Measurements from ENCODE around the gene FOXO3.

Gene FOXO3

DNA sequence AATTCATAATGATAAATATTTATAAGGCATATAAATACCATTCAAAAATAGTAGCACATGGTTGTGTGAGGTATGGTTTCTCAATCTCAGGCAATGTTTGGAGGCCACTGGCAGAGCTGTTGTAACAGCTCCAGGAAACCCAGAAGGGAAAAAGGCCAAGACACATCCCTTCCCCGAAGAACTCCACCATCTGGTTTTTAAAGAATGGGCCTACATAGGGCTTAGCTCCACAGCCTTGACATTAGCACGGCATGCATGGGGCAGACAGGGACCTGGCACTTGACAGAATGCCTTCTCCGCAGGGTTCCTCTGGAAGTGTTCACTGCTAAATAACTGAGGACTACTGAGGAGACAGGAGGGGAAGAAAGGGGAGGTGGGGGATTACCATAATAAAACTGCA lies 16.1 kb upstream of the FOXO3 start:
- H3K27ac Mint-ChIP-seq: no peak overlapping the region
- H3K4me1 Mint-ChIP-seq (ENCODE audit: low read depth): peaks cover 16% of the 10 kb centered on the region

DNA sequence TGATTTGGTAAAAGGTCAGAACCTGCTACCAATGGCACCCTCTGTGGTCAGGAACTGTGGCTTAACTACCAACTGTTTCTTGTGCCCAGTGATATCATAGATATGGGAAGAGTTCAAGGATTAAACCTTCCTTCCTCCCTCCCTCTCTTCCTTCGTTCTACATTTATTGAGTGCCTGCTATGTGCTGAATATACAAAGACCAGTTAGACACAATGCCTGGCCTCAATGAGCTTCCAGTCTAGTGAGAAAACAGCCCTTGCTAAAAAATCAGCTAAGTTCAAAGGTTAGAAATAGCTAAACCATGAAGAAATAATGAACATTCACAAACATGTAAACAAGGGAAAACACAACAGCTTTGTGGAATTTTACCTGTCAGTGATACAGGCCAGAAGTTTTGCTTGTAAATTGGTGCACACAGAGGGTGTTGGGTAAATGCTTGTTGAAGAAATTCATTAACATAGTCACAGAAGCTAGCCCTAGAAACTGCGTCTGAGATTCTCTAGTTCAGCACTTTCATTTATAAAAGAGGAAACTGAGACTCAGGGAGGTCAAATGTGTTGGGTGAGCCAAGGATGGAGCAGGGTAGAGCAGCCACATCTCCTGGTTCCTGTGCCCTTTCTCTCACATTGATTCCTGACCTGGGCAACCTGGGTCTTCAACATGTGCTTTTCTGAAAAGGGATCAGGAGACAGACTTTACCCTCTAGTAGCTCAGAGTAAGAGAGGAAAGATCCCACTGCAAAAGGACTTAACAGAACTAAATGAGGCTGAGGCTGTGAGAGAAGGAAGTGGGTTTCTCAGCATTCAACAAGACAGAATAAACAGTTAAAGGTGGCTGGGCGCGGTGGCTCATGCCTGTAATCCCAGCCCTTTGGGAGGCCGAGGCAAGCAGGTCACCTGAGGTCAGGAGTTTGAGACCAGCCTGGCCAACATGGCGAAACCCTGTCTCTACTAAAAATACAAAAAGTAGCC lies 14.4 kb upstream of the FOXO3 start:
- Mint-ChIP-seq H3K4me1 (ENCODE audit: low read depth) (peaks cover 16% of the 10 kb centered on the region), H3K27ac (no peak overlapping the region), H3K36me3 (ENCODE audit: low read depth) (no peaks in the 10 kb centered on the region), H3K27me3 (ENCODE audit: low read depth) (peaks cover 27% of the 10 kb centered on the region), H3K4me3 (no peak overlapping the region), H3K9me3 (no peaks in the 10 kb centered on the region)
- DNase-seq (ENCODE audit: low spot score): no peak

More for the DNA sequence above, 16.1 kb upstream of the FOXO3 start:
- Mint-ChIP-seq H3K9me3 (no peaks in the 10 kb centered on the region), H3K4me3 (no peak overlapping the region), H3K27me3 (ENCODE audit: low read depth) (peaks cover 36% of the 10 kb centered on the region), H3K36me3 (ENCODE audit: low read depth) (no peaks in the 10 kb centered on the region)
- no peak for DNase-seq (ENCODE audit: low spot score)

DNA sequence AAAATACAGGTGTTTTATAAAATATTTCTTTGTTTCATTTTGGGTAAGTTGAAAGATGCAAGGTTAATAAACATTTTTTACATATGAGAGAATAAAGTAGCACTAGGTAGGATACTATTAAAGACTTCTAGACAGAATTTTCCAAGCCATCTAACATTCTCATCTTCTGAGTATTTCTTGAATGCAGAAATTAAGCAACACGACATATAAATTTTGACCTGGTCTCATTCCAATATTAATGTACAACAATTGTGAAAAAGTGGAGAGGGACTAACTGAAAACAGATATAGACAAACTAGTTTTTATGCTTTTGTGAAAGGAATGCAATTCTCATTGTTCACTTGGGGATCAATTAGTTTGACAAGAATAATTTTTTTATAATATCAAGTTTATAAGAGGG lies 11.5 kb upstream of the FOXO3 start:
- no peaks in the 10 kb centered on the region for H3K36me3 Mint-ChIP-seq (ENCODE audit: low read depth)
- DNase-seq (ENCODE audit: low spot score): no peak
- no peaks in the 10 kb centered on the region for H3K9me3 Mint-ChIP-seq
- no peak overlapping the region for H3K27ac Mint-ChIP-seq
- H3K27me3 Mint-ChIP-seq (ENCODE audit: low read depth): peaks cover 32% of the 10 kb centered on the region
- no peak overlapping the region for H3K4me3 Mint-ChIP-seq
- H3K4me1 Mint-ChIP-seq (ENCODE audit: low read depth): peaks cover 7% of the 10 kb centered on the region

GRCh38 chr6:108549741-108550140 lies 11.0 kb upstream of the FOXO3 start:
- H3K4me1 Mint-ChIP-seq (ENCODE audit: low read depth): peaks cover 7% of the 10 kb centered on the region
- no peaks in the 10 kb centered on the region for H3K9me3 Mint-ChIP-seq
- no peak for DNase-seq (ENCODE audit: low spot score)
- H3K4me3 Mint-ChIP-seq: no peak overlapping the region
- no peak overlapping the region for H3K27ac Mint-ChIP-seq
- H3K27me3 Mint-ChIP-seq (ENCODE audit: low read depth): peaks cover 35% of the 10 kb centered on the region
- no peaks in the 10 kb centered on the region for H3K36me3 Mint-ChIP-seq (ENCODE audit: low read depth)

DNA sequence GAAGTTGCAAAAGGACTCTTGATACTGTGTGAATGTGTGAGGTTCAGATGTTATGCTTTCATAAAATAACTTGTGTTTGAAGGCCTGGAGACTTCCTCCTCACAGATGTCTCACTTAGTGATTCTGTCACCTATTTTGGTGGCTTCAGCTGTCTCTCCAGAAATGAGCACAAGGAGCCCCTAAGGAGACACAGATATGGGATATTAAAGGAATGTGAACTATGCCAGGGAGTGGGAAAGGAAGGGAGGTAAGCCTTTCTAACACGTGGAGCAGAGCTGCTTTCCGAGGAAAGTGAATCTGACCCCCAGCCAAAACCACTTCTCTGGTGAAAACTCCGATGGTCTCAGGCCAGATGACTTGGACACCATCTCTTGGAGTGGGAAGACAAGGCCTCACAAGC lies 10.5 kb upstream of the FOXO3 start:
- DNase-seq (ENCODE audit: low spot score): no peak
- peaks cover 36% of the 10 kb centered on the region for H3K27me3 Mint-ChIP-seq (ENCODE audit: low read depth)
- no peak overlapping the region for H3K4me3 Mint-ChIP-seq
- H3K36me3 Mint-ChIP-seq (ENCODE audit: low read depth): no peaks in the 10 kb centered on the region
- H3K9me3 Mint-ChIP-seq: no peaks in the 10 kb centered on the region
- no peak overlapping the region for H3K27ac Mint-ChIP-seq
- peaks cover 7% of the 10 kb centered on the region for H3K4me1 Mint-ChIP-seq (ENCODE audit: low read depth)

DNA sequence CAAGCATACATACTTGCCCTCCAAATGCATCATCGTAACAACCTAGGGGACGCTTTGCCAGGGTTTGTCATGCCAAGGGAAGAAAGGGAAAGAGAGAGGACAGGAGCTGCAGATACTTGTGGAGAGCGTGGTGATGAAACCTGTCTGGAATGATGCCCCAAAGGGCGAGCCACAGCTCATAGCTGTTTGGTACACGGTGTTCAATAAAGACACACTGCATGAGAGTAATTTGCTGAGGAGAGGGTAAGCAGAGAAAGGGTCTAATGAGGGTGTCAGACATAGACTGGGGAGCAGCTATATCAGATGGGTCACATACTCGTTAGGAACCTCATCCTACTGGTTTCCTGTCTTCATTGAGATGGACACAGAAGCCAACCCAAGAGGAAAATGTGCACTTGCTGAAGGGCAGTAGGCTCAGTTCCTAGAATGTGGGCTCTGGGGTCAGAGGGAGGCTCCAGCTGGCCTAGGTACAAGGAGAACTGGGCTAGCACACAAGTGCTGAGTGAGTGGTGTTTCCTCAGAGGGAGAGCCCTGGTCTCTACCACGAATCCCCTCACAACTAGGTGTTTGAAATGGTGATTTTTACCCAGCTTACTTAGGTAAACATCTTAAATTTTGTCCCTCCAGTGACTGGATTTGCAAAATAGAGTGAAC lies 5.2 kb upstream of the FOXO3 start:
- Mint-ChIP-seq H3K4me3 (no peak overlapping the region), H3K27ac (no peak overlapping the region), H3K9me3 (no peaks in the 10 kb centered on the region), H3K4me1 (ENCODE audit: low read depth) (peaks cover 12% of the 10 kb centered on the region), H3K27me3 (ENCODE audit: low read depth) (peaks cover 44% of the 10 kb centered on the region), H3K36me3 (ENCODE audit: low read depth) (no peaks in the 10 kb centered on the region)
- no peak for DNase-seq (ENCODE audit: low spot score)

- H3K27me3 Mint-ChIP-seq (ENCODE audit: low read depth): peaks cover 44% of the 10 kb centered on the region
Measured at GRCh38 chr6:108556250-108556649, 4.5 kb upstream of the FOXO3 start.

GRCh38 chr6:108556866-108557493 lies 3.7 kb upstream of the FOXO3 start:
- no peak for DNase-seq (ENCODE audit: low spot score)
- H3K27me3 Mint-ChIP-seq (ENCODE audit: low read depth): peaks cover 46% of the 10 kb centered on the region
- peaks cover 12% of the 10 kb centered on the region for H3K4me1 Mint-ChIP-seq (ENCODE audit: low read depth)
- no peaks in the 10 kb centered on the region for H3K36me3 Mint-ChIP-seq (ENCODE audit: low read depth)
- peak overlapping the region; percentile 55 for H3K27ac Mint-ChIP-seq
- peak overlapping the region; percentile 72 for H3K4me3 Mint-ChIP-seq
- no peaks in the 10 kb centered on the region for H3K9me3 Mint-ChIP-seq

More at GRCh38 chr6:108556250-108556649, 4.5 kb upstream of the FOXO3 start:
- no peak for DNase-seq (ENCODE audit: low spot score)
- no peaks in the 10 kb centered on the region for H3K9me3 Mint-ChIP-seq
- H3K36me3 Mint-ChIP-seq (ENCODE audit: low read depth): no peaks in the 10 kb centered on the region
- no peak overlapping the region for H3K27ac Mint-ChIP-seq
- H3K4me1 Mint-ChIP-seq (ENCODE audit: low read depth): peaks cover 12% of the 10 kb centered on the region
- no peak overlapping the region for H3K4me3 Mint-ChIP-seq

DNA sequence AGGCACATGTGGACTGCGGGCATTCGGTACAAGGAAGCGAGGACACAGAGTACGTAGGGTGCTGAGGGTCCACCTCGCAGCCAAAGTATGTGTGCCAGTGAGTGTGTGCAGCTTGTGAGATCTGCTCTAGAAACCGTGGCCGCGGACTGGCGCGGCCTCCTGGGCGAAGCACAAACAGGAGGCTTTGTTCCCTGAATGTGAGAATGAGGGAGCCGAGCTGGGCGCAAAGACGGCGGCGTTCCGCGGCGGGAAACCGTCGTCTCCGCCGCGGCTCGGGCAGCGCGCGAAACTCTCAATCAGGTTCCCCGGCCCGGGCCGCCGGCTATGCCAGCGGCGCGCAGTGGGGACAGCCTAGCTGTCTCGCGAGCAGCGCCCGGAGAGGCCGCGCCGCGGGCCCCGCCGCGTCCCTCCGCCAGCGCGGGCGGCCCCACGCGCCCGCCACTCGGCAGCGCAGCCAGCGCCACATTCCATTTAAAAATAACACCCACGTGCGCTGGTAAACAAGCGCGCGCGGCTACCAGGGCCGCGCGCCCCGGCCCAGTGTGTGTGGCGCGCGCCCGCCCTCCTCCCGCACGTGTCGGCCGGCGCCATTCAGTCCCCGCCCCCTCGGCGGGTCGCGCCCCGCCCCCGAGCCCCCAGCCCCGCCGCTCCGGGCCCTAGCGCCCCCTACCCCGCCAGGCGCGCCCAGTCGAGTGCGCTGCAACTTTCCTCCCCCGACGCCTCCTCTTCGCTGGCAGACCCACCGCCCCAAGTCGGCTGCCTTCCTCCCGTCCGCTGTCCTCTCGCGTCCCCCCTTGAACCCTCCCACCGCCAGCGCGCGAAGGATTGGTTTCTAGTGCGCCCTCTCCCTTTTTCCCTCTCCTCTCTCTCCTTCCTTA lies 3.0 kb upstream of the FOXO3 start:
- peaks cover 7% of the 10 kb centered on the region for H3K36me3 Mint-ChIP-seq (ENCODE audit: low read depth)
- peak overlapping the region; percentile 91 for H3K4me3 Mint-ChIP-seq
- peak overlapping the region; percentile 93 for H3K27ac Mint-ChIP-seq
- peaks cover 46% of the 10 kb centered on the region for H3K27me3 Mint-ChIP-seq (ENCODE audit: low read depth)
- H3K4me1 Mint-ChIP-seq (ENCODE audit: low read depth): peaks cover 18% of the 10 kb centered on the region
- peak; percentile 67 for DNase-seq (ENCODE audit: low spot score)
- no peaks in the 10 kb centered on the region for H3K9me3 Mint-ChIP-seq

DNA sequence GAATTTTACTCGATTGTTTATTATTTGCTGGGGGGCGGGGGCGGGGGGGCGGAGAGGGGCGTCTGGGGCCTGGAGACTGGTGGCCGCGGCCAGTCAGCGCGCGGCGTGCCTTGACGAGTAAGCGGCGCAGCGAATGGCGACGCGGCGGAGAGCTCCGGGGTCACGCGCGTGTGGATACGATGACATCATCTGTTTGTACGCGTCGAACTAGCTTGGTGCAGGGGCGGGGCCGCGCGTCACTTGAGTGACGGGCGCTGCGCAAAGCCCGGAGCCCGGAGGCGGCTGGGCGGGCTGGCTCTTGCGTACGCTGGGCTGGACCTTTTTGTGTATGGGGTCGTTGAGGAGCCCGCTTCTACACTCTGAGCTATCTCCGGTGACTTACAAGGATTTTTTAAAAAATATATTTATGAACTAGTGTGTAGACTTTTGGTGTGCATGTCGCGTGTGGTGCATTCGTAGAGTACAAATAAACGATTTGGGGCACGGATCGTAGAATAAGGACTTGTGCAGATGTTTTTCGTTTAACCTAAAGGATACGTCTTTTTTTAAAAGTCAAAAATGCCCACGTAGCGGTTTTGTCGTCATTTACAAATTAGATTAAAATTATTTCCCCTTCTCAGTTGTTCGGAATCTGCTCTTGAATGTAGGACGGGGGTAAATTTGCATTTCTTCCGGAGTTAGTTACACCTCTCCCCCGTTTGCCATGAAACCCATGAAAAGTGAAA lies 2.2 kb upstream of the FOXO3 start:
- peak overlapping the region; percentile 91 for H3K4me3 Mint-ChIP-seq
- peak; percentile 96 for DNase-seq (ENCODE audit: low spot score)
- H3K27ac Mint-ChIP-seq: peak overlapping the region; percentile 93
- peaks cover 12% of the 10 kb centered on the region for H3K36me3 Mint-ChIP-seq (ENCODE audit: low read depth)
- peaks cover 21% of the 10 kb centered on the region for H3K4me1 Mint-ChIP-seq (ENCODE audit: low read depth)
- H3K9me3 Mint-ChIP-seq: no peaks in the 10 kb centered on the region
- H3K27me3 Mint-ChIP-seq (ENCODE audit: low read depth): peaks cover 45% of the 10 kb centered on the region

GRCh38 chr6:108559097-108559883 lies 1.4 kb upstream of the FOXO3 start:
- peaks cover 25% of the 10 kb centered on the region for H3K4me1 Mint-ChIP-seq (ENCODE audit: low read depth)
- peaks cover 12% of the 10 kb centered on the region for H3K36me3 Mint-ChIP-seq (ENCODE audit: low read depth)
- peak overlapping the region; percentile 93 for H3K27ac Mint-ChIP-seq
- H3K4me3 Mint-ChIP-seq: peak overlapping the region; percentile 91
- no peaks in the 10 kb centered on the region for H3K9me3 Mint-ChIP-seq
- peak; percentile 81 for DNase-seq (ENCODE audit: low spot score)
- peaks cover 38% of the 10 kb centered on the region for H3K27me3 Mint-ChIP-seq (ENCODE audit: low read depth)

DNA sequence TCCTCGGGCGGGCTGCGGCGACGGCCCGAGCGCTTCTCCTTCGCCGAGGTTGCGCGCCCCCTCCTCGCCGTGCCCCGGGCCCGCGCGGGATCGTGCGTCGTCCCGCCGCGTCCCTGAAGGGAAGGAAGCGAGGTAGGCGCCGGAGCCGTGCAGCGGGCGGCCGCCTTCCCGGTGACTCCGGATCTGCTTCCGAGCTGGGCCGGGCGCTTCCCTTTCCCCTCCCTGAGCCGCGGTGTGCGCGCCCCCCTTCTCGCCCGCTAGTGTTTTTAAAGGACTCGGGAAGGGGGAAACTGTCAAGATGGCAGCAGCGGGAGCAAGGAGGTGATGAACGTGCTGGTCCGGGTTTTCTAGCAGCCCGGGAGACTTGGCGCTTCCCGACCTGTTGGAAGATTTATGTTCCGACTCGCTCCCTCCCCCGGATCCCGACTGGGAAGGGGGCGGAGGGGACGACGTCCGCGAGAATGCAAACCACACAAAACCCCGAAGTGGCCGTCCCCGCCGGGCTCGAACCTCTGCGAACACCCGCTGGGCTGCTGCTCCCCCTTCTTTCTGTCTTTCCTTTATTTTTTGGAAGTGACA lies 744 bp upstream of the FOXO3 start:
- Mint-ChIP-seq H3K9me3 (no peaks in the 10 kb centered on the region), H3K4me3 (peak overlapping the region; percentile 85), H3K27ac (peak overlapping the region; percentile 81), H3K27me3 (ENCODE audit: low read depth) (peaks cover 33% of the 10 kb centered on the region), H3K4me1 (ENCODE audit: low read depth) (peaks cover 32% of the 10 kb centered on the region), H3K36me3 (ENCODE audit: low read depth) (peaks cover 12% of the 10 kb centered on the region)
- no peak for DNase-seq (ENCODE audit: low spot score)
